ENCODE measurements around the gene TATDN2.

Gene TATDN2

GRCh38 chr3:10224794-10225665 is 23.2 kb upstream of the TATDN2 start:
- DNase-seq (ENCODE audit: low spot score): peak; percentile 78
- in situ Hi-C loops (cut with MboI; ENCODE audit: low sequenced_read_pairs, unreplicated experiment): no loop called here
- TF ChIP-seq CTCF (IDR thresholded peaks at IDR 0.05; ENCODE audit: borderline replicate concordance, control extremely low read depth, extremely low read depth, insufficient read depth, missing control alignments): peak; percentile 76

GRCh38 chr3:10226293-10226692 is 22.0 kb upstream of the TATDN2 start:
- in situ Hi-C loops (cut with MboI; ENCODE audit: low sequenced_read_pairs, unreplicated experiment): no loop called here
- TF ChIP-seq CTCF (IDR thresholded peaks at IDR 0.05; ENCODE audit: borderline replicate concordance, control extremely low read depth, extremely low read depth, insufficient read depth, missing control alignments): no peak
- no peak for DNase-seq (ENCODE audit: low spot score)

GRCh38 chr3:10228248-10228950 is 19.9 kb upstream of the TATDN2 start:
- no peak for TF ChIP-seq CTCF (IDR thresholded peaks at IDR 0.05; ENCODE audit: borderline replicate concordance, control extremely low read depth, extremely low read depth, insufficient read depth, missing control alignments)
- in situ Hi-C loops (cut with MboI; ENCODE audit: low sequenced_read_pairs, unreplicated experiment): no loop called here
- DNase-seq (ENCODE audit: low spot score): no peak

GRCh38 chr3:10229576-10229975 is 18.7 kb upstream of the TATDN2 start:
- DNase-seq (ENCODE audit: low spot score): no peak
- no peak for TF ChIP-seq CTCF (IDR thresholded peaks at IDR 0.05; ENCODE audit: borderline replicate concordance, control extremely low read depth, extremely low read depth, insufficient read depth, missing control alignments)
- in situ Hi-C loops (cut with MboI; ENCODE audit: low sequenced_read_pairs, unreplicated experiment): no loop called here

GRCh38 chr3:10232137-10232536 is 16.1 kb upstream of the TATDN2 start:
- DNase-seq (ENCODE audit: low spot score): peak; percentile 45
- TF ChIP-seq CTCF (IDR thresholded peaks at IDR 0.05; ENCODE audit: borderline replicate concordance, control extremely low read depth, extremely low read depth, insufficient read depth, missing control alignments): peak; percentile 7
- in situ Hi-C loops (cut with MboI; ENCODE audit: low sequenced_read_pairs, unreplicated experiment): no loop called here

- in situ Hi-C loops (cut with MboI; ENCODE audit: low sequenced_read_pairs, unreplicated experiment): no loop called here
- no peak for TF ChIP-seq CTCF (IDR thresholded peaks at IDR 0.05; ENCODE audit: borderline replicate concordance, control extremely low read depth, extremely low read depth, insufficient read depth, missing control alignments)
- DNase-seq (ENCODE audit: low spot score): no peak
Observed at GRCh38 chr3:10233988-10234387, 14.3 kb upstream of the TATDN2 start.
